IMR-90 (cell line): ENCODE measurements around the gene TSPAN32. TPM values are rescaled to one million over a fixed set of nuclear protein-coding genes. Genes with fewer than 3 reads are reported as not detected.
A peak's percentile ranks its signal among the peaks of the same experiment; 100 is the strongest.

Source experiments
- ATAC-seq: fragments of 200-7000 bp; cut with Tn5 transposase; 2 replicates; pipeline ENCODE4 v1.9.1; 2020; ENCODE audit warnings: low read depth, mild to moderate bottlenecking, moderate library complexity
- BruUV-seq: library from RNA; stranded (reverse); fragments of 400-500 nt; replicated peaks from 2 replicates; lab custom pipeline; 2021; lab: Mats Ljungman, UMichigan
- CTCF ChIA-PET: fragments of 300-600 bp; formaldehyde crosslinking; extraction: SDS; loops from one replicate; lab custom pipeline; 2021; ENCODE audit warnings: antibody characterized with exemption; lab: Yijun Ruan, JAX
- POLR2A ChIA-PET: fragments of 300-600 bp; sonication (Branson Sonifier 250); formaldehyde crosslinking; loops from one replicate; lab custom pipeline; 2022; ENCODE audit warnings: antibody characterized with exemption; ENCODE audit not compliant: unreplicated experiment; lab: Charles Lee
- DNase-seq: peaks from one replicate; pipeline ENCODE4 v3.0.0; 2013
- H2AFZ ChIP-seq: replicated peaks from 2 replicates; pipeline ENCODE3; 2013; ENCODE audit warnings: low read length, mild to moderate bottlenecking; ENCODE audit not compliant: poor library complexity
- H2AK5ac ChIP-seq: 2 replicates; pipeline ENCODE4 v1.6.1; 2013; ENCODE audit warnings: low read depth, low read length, inconsistent platforms
- H2AK9ac ChIP-seq: replicated peaks from 2 replicates; pipeline ENCODE3; 2013; ENCODE audit warnings: mild to moderate bottlenecking, low read depth, low read length, moderate library complexity; ENCODE audit not compliant: poor library complexity
- H2BK120ac ChIP-seq: 2 replicates; pipeline ENCODE4 v1.6.1; 2013; ENCODE audit warnings: low read depth, low read length, inconsistent platforms
- H2BK15ac ChIP-seq: 3 replicates; pipeline ENCODE4 v1.6.1; 2013; ENCODE audit warnings: low read depth, low read length, inconsistent platforms
- H2BK20ac ChIP-seq: 2 replicates; pipeline ENCODE4 v1.6.1; 2013; ENCODE audit warnings: low read depth, mild to moderate bottlenecking, inconsistent platforms, low read length, moderate library complexity
- H2BK5ac ChIP-seq: 2 replicates; pipeline ENCODE4 v1.6.1; 2013; ENCODE audit warnings: mild to moderate bottlenecking, low read depth, low read length, inconsistent platforms; ENCODE audit not compliant: poor library complexity, severe bottlenecking
- H3K14ac ChIP-seq: replicated peaks from 2 replicates; pipeline ENCODE4 v1.6.1; 2013; ENCODE audit warnings: low read depth, low read length, inconsistent platforms
- H3K18ac ChIP-seq: 2 replicates; pipeline ENCODE4 v1.6.1; 2013; ENCODE audit warnings: low read depth, low read length, control low read depth
- H3K23ac ChIP-seq: 2 replicates; pipeline ENCODE4 v1.6.1; 2013; ENCODE audit warnings: low read depth, low read length, inconsistent platforms
- H3K27ac ChIP-seq: 2 replicates; pipeline ENCODE4 v1.5.1; 2013; ENCODE audit warnings: mild to moderate bottlenecking, control low read depth, low read length; ENCODE audit not compliant: insufficient read depth
- H3K27me3 ChIP-seq: 2 replicates; pipeline ENCODE4 v1.6.1; 2013; ENCODE audit warnings: low read length; ENCODE audit not compliant: control insufficient read depth, insufficient read depth
- H3K36me3 ChIP-seq: 2 replicates; pipeline ENCODE4 v1.6.1; 2013; ENCODE audit warnings: low read length, mixed read lengths; ENCODE audit not compliant: control insufficient read depth, insufficient read depth
- H3K4ac ChIP-seq: 2 replicates; pipeline ENCODE4 v1.6.1; 2013; ENCODE audit warnings: low read depth, low read length, inconsistent platforms
- H3K4me1 ChIP-seq: 2 replicates; pipeline ENCODE4 v1.6.1; 2013; ENCODE audit warnings: low read length, mixed read lengths; ENCODE audit not compliant: control insufficient read depth, insufficient read depth
- H3K4me2 ChIP-seq: 2 replicates; pipeline ENCODE4 v1.6.1; 2013; ENCODE audit warnings: low read depth, mild to moderate bottlenecking, control low read depth, low read length, moderate library complexity
- H3K4me3 ChIP-seq: 2 replicates; pipeline ENCODE4 v1.5.1; 2013; ENCODE audit warnings: low read depth, mild to moderate bottlenecking, control low read depth, low read length, moderate library complexity; ENCODE audit not compliant: insufficient read depth
- H3K56ac ChIP-seq: 2 replicates; pipeline ENCODE4 v1.6.1; 2013; ENCODE audit warnings: low read length, inconsistent platforms; ENCODE audit not compliant: insufficient read depth; ENCODE audit errors: extremely low read depth
- H3K79me1 ChIP-seq, 2 experiments: 2 replicates each; pipeline ENCODE4 v1.6.1; 2013; ENCODE audit warnings: low read length in 2 of 2, inconsistent platforms in 1 of 2, low read depth in 1 of 2
- H3K9ac ChIP-seq: 2 replicates; pipeline ENCODE4 v1.6.1; 2013; ENCODE audit warnings: low read depth, low read length, control low read depth
- H3K9me1 ChIP-seq: 2 replicates; pipeline ENCODE4 v1.6.1; 2013; ENCODE audit warnings: low read length, inconsistent platforms; ENCODE audit not compliant: insufficient read depth
- H3K9me3 ChIP-seq: 2 replicates; pipeline ENCODE4 v1.6.1; 2013; ENCODE audit warnings: low read length; ENCODE audit not compliant: control insufficient read depth, insufficient read depth
- H4K20me1 ChIP-seq: 2 replicates; pipeline ENCODE4 v1.6.1; 2013; ENCODE audit warnings: low read length, inconsistent platforms; ENCODE audit not compliant: insufficient read depth
- H4K5ac ChIP-seq: 2 replicates; pipeline ENCODE4 v1.6.1; 2013; ENCODE audit warnings: mild to moderate bottlenecking, low read depth, low read length, control low read depth
- H4K8ac ChIP-seq, 2 experiments: 2 replicates each; pipeline ENCODE4 v1.6.1; 2013; ENCODE audit warnings: low read depth in 2 of 2, low read length in 2 of 2, control low read depth in 1 of 2, inconsistent platforms in 1 of 2
- H4K91ac ChIP-seq: 2 replicates; pipeline ENCODE4 v1.6.1; 2013; ENCODE audit warnings: low read depth, low read length, inconsistent platforms; ENCODE audit not compliant: insufficient read depth
- BHLHE40 ChIP-seq: fragments of 150-350 bp; IDR thresholded peaks from 2 replicates; pipeline ENCODE4 v1.6.1; 2016; ENCODE audit warnings: mild to moderate bottlenecking, low read depth, low read length
- CHD1 ChIP-seq: IDR thresholded peaks from 2 replicates; pipeline ENCODE4 v1.6.1; 2012; ENCODE audit warnings: low read depth, low read length, improper control_type of control experiment
- CTCF ChIP-seq: conservative IDR thresholded peaks from 2 replicates; pipeline ENCODE4 v1.5.1; 2012; ENCODE audit warnings: mild to moderate bottlenecking, low read depth, low read length, improper control_type of control experiment
- ELK1 ChIP-seq: fragments of 150-350 bp; IDR thresholded peaks from 2 replicates; pipeline ENCODE4 v1.6.1; 2016; ENCODE audit warnings: low read depth, mild to moderate bottlenecking, low read length, moderate library complexity, borderline replicate concordance
- FOS ChIP-seq: fragments of 150-350 bp; IDR thresholded peaks from 2 replicates; pipeline ENCODE4 v1.6.1; 2016; ENCODE audit warnings: low read depth, low read length
- MAFK ChIP-seq: IDR thresholded peaks from 2 replicates; pipeline ENCODE4 v1.6.1; 2012; ENCODE audit warnings: low read depth, low read length, improper control_type of control experiment
- MAZ ChIP-seq: IDR thresholded peaks from 2 replicates; pipeline ENCODE4 v1.6.1; 2012; ENCODE audit warnings: low read depth, mild to moderate bottlenecking, low read length, improper control_type of control experiment, moderate library complexity, borderline replicate concordance
- MXI1 ChIP-seq: IDR thresholded peaks from 2 replicates; pipeline ENCODE4 v1.6.1; 2012; ENCODE audit warnings: low read depth, mild to moderate bottlenecking, low read length, moderate library complexity, borderline replicate concordance
- NFE2L2 ChIP-seq: fragments of 150-350 bp; IDR thresholded peaks from 2 replicates; pipeline ENCODE4 v1.6.1; 2016; ENCODE audit warnings: low read depth, mild to moderate bottlenecking, low read length
- POLR2A ChIP-seq: IDR thresholded peaks from 2 replicates; pipeline ENCODE4 v1.6.1; 2012; ENCODE audit warnings: mild to moderate bottlenecking, low read depth, low read length
- RCOR1 ChIP-seq: IDR thresholded peaks from 2 replicates; pipeline ENCODE4 v1.6.1; 2012; ENCODE audit warnings: mild to moderate bottlenecking, low read length, improper control_type of control experiment; ENCODE audit not compliant: insufficient replicate concordance
- RFX5 ChIP-seq: IDR thresholded peaks from 2 replicates; pipeline ENCODE4 v1.8.0; 2012; ENCODE audit warnings: low read depth, mild to moderate bottlenecking, low read length, moderate library complexity
- SMC3 ChIP-seq: fragments of 150-350 bp; IDR thresholded peaks from 2 replicates; pipeline ENCODE4 v1.6.1; 2016; ENCODE audit warnings: low read depth, mild to moderate bottlenecking, antibody characterized with exemption, low read length, moderate library complexity
- USF2 ChIP-seq: fragments of 150-350 bp; IDR thresholded peaks from 2 replicates; pipeline ENCODE4 v1.6.1; 2017; ENCODE audit warnings: mild to moderate bottlenecking, antibody characterized with exemption, low read length, low read depth
- WGBS, 2 experiments: methylation state at CpG; one replicate each; pipeline versions ENCODE4 v1.1.5 to v1.1.7; 2013; ENCODE audit warnings: missing lambda C conversion rate in 2 of 2; ENCODE audit not compliant: insufficient read length in 1 of 2; ENCODE audit errors: extremely low coverage in 2 of 2; 5-methylcytosine and 5-hydroxymethylcytosine counted together
- dilution Hi-C: fragments of 300-500 bp; cut with HindIII; formaldehyde crosslinking; loops from one replicate; pipeline ENCODE4 v1.14.3; 2018; ENCODE audit warnings: low sequenced_read_pairs; ENCODE audit not compliant: unreplicated experiment
- in situ Hi-C: fragments of 300-500 bp; cut with MboI; formaldehyde crosslinking; loops from 3 replicates; pipeline ENCODE4 v1.14.3; 2019; ENCODE audit warnings: low sequenced_read_pairs, inconsistent platforms, mixed read lengths
- intact Hi-C: fragments of 100-400 bp; cut with micrococcal nuclease; formaldehyde crosslinking; loops from 2 replicates; pipeline ENCODE4 v1.10.0; 2022
- polyA plus RNA-seq, 3 experiments: library from polyadenylated mRNA; depleted of rRNA; stranded (reverse); fragments of >200 nt; gene quantifications; 2 replicates each; pipeline ENCODE4 v1.2.3, GENCODE V29; 2012; ENCODE audit warnings: low replicate concordance in 1 of 3
- total RNA-seq: library from RNA; depleted of rRNA; stranded (reverse); fragments of >200 nt; gene quantifications from 2 replicates; pipeline ENCODE4 v1.2.3, GENCODE V29; 2012

TSPAN32 gene
- total and polyA plus RNA-seq, 2 of the 4 experiments (the other 2 are of a cell fraction): 0.07 TPM; not detected in 1

- Histone ChIP-seq H3K4ac (no peak overlapping the region), H3K4me3 (no peak overlapping the region), H3K36me3 (no peaks in the 10 kb centered on the region), H3K23ac (no peak overlapping the region), H3K9me1 (peaks cover 6% of the 10 kb centered on the region; the same call in 1 of the 2 replicates), H4K91ac (no peak overlapping the region), H3K4me1 (peaks cover 20% of the 10 kb centered on the region), H2AK9ac (no peak overlapping the region), H3K14ac (no peak overlapping the region), H2AFZ (peak overlapping the region; percentile 49), H4K8ac (no peak overlapping the region; a peak in 1 of 4 replicates), H4K20me1 (no peaks in the 10 kb centered on the region), H2BK120ac (no peak overlapping the region), H3K56ac (no peak overlapping the region), H2BK15ac (no peak overlapping the region), H3K9ac (no peak overlapping the region), H3K79me1 (no peaks in the 10 kb centered on the region), H3K18ac (no peak overlapping the region; the same call in 1 of the 2 replicates), H2BK5ac (no peak overlapping the region), H3K4me2 (no peak overlapping the region), H2AK5ac (no peak overlapping the region), H4K5ac (peak overlapping the region; percentile 51; the same call in 1 of the 2 replicates), H3K27ac (no peak overlapping the region), H3K9me3 (no peaks in the 10 kb centered on the region; the same call in 1 of the 2 replicates), H3K27me3 (peaks cover 2% of the 10 kb centered on the region; the same call in 1 of the 2 replicates), H2BK20ac (no peak overlapping the region)
- in situ Hi-C loops: loop anchor here (5.0 kb wide), 1 partner anchor 103 kb away; no protein-coding TSS in a partner anchor
- intact Hi-C loops: no loop called here
- WGBS, 2 experiments: 100% methylated on average over 3 of the region's 7 CpGs; no CpG with 5 or more reads in 1 of the 2 experiments
- ChIA-PET POLR2A (no interaction called here), CTCF (no interaction called here)
- TF ChIP-seq MAFK: no peak
- no peak for TF ChIP-seq FOS
- TF ChIP-seq CTCF: no peak
- TF ChIP-seq RFX5: no peak
- no peak for TF ChIP-seq ELK1
- TF ChIP-seq RCOR1: no peak
- TF ChIP-seq CHD1: no peak
- no peak for TF ChIP-seq USF2
- no peak for TF ChIP-seq NFE2L2
- no peak for TF ChIP-seq BHLHE40
- no peak for TF ChIP-seq POLR2A
- no peak for TF ChIP-seq MAZ
- no peak for TF ChIP-seq SMC3
- no peak for TF ChIP-seq MXI1
- DNase-seq (no peak), ATAC-seq (no peak)
- dilution Hi-C loops: no loop called here
- BruUV-seq: no TSS peak
Observed at GRCh38 chr11:2314136-2314524, 12.3 kb downstream of the TSPAN32 start.
